HEK293T (cell line): ENCODE measurements around the gene HASPIN.

Experiments
- CTCF ChIA-PET: fragments of 350-600 bp; formaldehyde crosslinking; extraction: SDS; loops from one replicate; lab custom pipeline; 2021; ENCODE audit warnings: antibody characterized with exemption, inconsistent platforms; lab: Yijun Ruan, JAX
- POLR2A ChIA-PET: fragments of 350-600 bp; formaldehyde crosslinking; extraction: SDS; loops from one replicate; lab custom pipeline; 2020; ENCODE audit warnings: antibody characterized with exemption, inconsistent platforms; lab: Yijun Ruan, JAX
- DNase-seq: peaks from one replicate; pipeline ENCODE4 v3.0.0; 2012; ENCODE audit warnings: mixed read lengths; ENCODE audit errors: extremely low spot score
- ARNT ChIP-seq: fragments of 450-650 bp; IDR thresholded peaks from 2 replicates; pipeline ENCODE4 v1.6.1; 2017; ENCODE audit warnings: mild to moderate bottlenecking
- BHLHE40 ChIP-seq: fragments of 450-650 bp; IDR thresholded peaks from 2 replicates; pipeline ENCODE4 v1.6.1; 2016; ENCODE audit warnings: mild to moderate bottlenecking, moderate library complexity, borderline replicate concordance
- CTBP1 ChIP-seq: fragments of 450-650 bp; IDR thresholded peaks from 2 replicates; pipeline ENCODE4 v1.6.1; 2016; ENCODE audit warnings: borderline replicate concordance
- ELF4 ChIP-seq: fragments of 450-650 bp; IDR thresholded peaks from 2 replicates; pipeline ENCODE4 v1.6.1; 2017; ENCODE audit warnings: antibody characterized with exemption
- FOXA1 ChIP-seq: fragments of 450-650 bp; IDR thresholded peaks from 2 replicates; pipeline ENCODE4 v1.6.1; 2016; ENCODE audit warnings: mild to moderate bottlenecking
- FOXK2 ChIP-seq: fragments of 450-650 bp; IDR thresholded peaks from 2 replicates; pipeline ENCODE4 v1.6.1; 2016; ENCODE audit warnings: mild to moderate bottlenecking
- FOXM1 ChIP-seq: fragments of 450-650 bp; IDR thresholded peaks from 2 replicates; pipeline ENCODE4 v1.6.1; 2017; ENCODE audit warnings: mild to moderate bottlenecking, borderline replicate concordance
- HDGF ChIP-seq: fragments of 450-650 bp; IDR thresholded peaks from 2 replicates; pipeline ENCODE4 v1.6.1; 2017; ENCODE audit warnings: antibody characterized with exemption, borderline replicate concordance
- L3MBTL2 ChIP-seq: fragments of 450-650 bp; conservative IDR thresholded peaks from 2 replicates; pipeline ENCODE4 v1.6.1; 2016; ENCODE audit warnings: mild to moderate bottlenecking
- LEF1 ChIP-seq: fragments of 450-650 bp; IDR thresholded peaks from 2 replicates; pipeline ENCODE4 v1.6.1; 2017; ENCODE audit warnings: mild to moderate bottlenecking, borderline replicate concordance
- SP1 ChIP-seq: fragments of 450-650 bp; IDR thresholded peaks from 2 replicates; pipeline ENCODE4 v1.6.1; 2017
- SUZ12 ChIP-seq: fragments of 450-650 bp; IDR thresholded peaks from 2 replicates; pipeline ENCODE4 v1.6.1; 2016; ENCODE audit warnings: mild to moderate bottlenecking
- TARDBP ChIP-seq: fragments of 450-650 bp; IDR thresholded peaks from 2 replicates; pipeline ENCODE4 v1.6.1; 2016
- ZNF384 ChIP-seq: fragments of 450-650 bp; IDR thresholded peaks from 2 replicates; pipeline ENCODE4 v1.6.1; 2016
- TF ChIP-seq, protein P1 (sequence below): fragments of 450-650 bp; IDR thresholded peaks from 2 replicates; pipeline ENCODE4 v1.6.1; 2016

The HASPIN gene

DNA sequence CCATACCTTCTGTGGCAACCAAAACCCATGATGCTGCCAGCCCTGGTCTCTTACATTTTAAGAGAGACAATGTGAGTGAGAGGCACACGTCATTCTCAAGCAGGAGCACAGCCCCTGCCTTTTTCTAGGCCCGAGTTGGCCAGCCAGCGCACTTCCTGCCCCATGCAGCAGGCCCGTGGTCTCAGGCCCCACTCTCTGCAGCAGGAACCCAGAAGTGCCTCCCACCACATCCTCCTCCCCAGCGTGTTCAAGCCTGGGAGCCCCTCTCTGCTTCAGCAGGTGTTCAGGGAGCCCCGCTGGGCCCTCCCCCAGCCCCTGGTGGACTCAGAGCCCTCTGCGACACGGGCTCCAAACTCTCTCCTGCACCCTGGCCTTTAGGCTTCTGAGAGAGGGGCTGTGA lies 46.8 kb downstream of the HASPIN start:
- DNase-seq = no peak
- TF ChIP-seq FOXA1 = no peak
- no peak for TF ChIP-seq FOXK2
- no peak for TF ChIP-seq ZNF384
- TF ChIP-seq FOXM1 = no peak
- TF ChIP-seq TARDBP = no peak
- no peak for TF ChIP-seq ELF4
- TF ChIP-seq SUZ12 = no peak
- TF ChIP-seq SP1 = no peak
- no peak for TF ChIP-seq HDGF
- TF ChIP-seq ARNT = no peak
- TF ChIP-seq CTBP1 = no peak
- no peak for TF ChIP-seq LEF1
- TF ChIP-seq, protein P1, sequence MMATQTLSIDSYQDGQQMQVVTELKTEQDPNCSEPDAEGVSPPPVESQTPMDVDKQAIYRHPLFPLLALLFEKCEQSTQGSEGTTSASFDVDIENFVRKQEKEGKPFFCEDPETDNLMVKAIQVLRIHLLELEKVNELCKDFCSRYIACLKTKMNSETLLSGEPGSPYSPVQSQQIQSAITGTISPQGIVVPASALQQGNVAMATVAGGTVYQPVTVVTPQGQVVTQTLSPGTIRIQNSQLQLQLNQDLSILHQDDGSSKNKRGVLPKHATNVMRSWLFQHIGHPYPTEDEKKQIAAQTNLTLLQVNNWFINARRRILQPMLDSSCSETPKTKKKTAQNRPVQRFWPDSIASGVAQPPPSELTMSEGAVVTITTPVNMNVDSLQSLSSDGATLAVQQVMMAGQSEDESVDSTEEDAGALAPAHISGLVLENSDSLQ = no peak
- TF ChIP-seq BHLHE40 = no peak
- TF ChIP-seq L3MBTL2 = no peak
- POLR2A ChIA-PET = no interaction called here
- CTCF ChIA-PET = no interaction called here

- TF ChIP-seq FOXK2 (no peak), ZNF384 (no peak), L3MBTL2 (no peak), FOXA1 (no peak)
- ChIA-PET POLR2A (no interaction called here), CTCF (no interaction called here)
These were observed 47.4 kb downstream of the HASPIN start for GRCh38 chr17:3771140-3771539.

GRCh38 chr17:3772764-3773163 lies 49.1 kb downstream of the HASPIN start:
- ChIA-PET CTCF (no interaction called here), POLR2A (no interaction called here)
- no peak for DNase-seq
- TF ChIP-seq FOXM1 = no peak
- no peak for TF ChIP-seq SP1
- TF ChIP-seq CTBP1 = no peak
- no peak for TF ChIP-seq HDGF

More at GRCh38 chr17:3771140-3771539, 47.4 kb downstream of the HASPIN start:
- DNase-seq = no peak

DNA sequence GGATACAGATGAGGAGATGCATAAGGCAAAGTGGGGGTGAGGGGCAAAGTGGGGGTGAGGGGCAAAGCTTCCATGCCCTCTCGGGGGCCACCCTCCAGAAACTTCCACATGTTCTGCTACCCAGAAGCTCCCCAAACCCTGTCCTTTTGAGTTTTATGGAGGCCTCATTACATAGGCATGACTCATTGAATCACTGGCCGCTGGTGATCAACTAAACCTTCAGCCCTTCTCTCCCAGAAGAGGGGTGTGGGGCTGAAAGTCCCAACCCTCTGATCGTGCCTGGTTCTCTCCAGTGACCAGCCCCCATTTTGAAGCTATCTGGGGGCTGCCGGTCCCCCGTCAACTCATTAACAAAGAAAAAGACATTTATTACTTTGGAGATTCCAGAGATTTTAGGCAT lies 49.8 kb downstream of the HASPIN start:
- ChIA-PET POLR2A (no interaction called here), CTCF (no interaction called here)
- DNase-seq = no peak
- TF ChIP-seq L3MBTL2 (no peak), CTBP1 (no peak), ZNF384 (no peak)
- TF ChIP-seq, protein P1 = no peak

DNA sequence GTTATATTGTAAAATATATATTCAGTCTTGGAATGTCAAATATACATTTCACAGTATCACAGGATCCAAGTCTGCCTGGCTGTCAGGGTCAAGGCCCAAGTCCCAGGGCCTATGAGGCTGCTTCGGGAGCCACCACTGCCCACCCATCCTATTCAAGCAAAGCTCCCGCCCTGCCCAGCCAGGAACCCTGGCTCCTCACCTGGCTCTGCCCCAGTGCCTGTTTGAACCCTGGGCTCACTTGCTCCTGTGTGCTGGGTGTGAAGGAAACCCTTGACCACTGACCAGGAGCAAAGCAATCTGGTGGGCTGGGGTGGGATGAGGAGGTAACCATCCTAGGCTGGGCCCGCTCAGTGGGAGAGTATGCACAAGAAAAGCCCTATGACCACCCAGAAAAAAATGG lies 50.3 kb downstream of the HASPIN start:
- TF ChIP-seq LEF1 (no peak), ARNT (no peak)
- CTCF ChIA-PET = no interaction called here
- POLR2A ChIA-PET = no interaction called here
- no peak for DNase-seq
